MCF 10A (cell line): ENCODE measurements around the gene DGKH. TPM values are rescaled to one million over a fixed set of nuclear protein-coding genes. Genes with fewer than 3 reads are reported as not detected.

Experiments
- BruUV-seq: library from RNA; stranded (reverse); fragments of 400-500 nt; replicated peaks from 2 replicates; lab custom pipeline; 2021; lab: Mats Ljungman, UMichigan
- CTCF ChIA-PET: fragments of 300-600 bp; sonication (Branson Sonifier 250); formaldehyde crosslinking; extraction: SDS; loops from one replicate; lab custom pipeline; 2021; ENCODE audit warnings: antibody characterized with exemption, inconsistent platforms; lab: Yijun Ruan, JAX
- POLR2A ChIA-PET: fragments of 300-600, 350-650 bp; sonication (Branson Sonifier 250); formaldehyde crosslinking; extraction: SDS; loops from one replicate; lab custom pipeline; 2020; ENCODE audit warnings: antibody characterized with exemption, inconsistent platforms; lab: Yijun Ruan, JAX
- DNase-seq: peaks from one replicate; pipeline ENCODE4 v3.0.0-alpha.2; 2018; ENCODE audit not compliant: unreplicated experiment
- H3K27ac Mint-ChIP-seq: one replicate; pipeline ENCODE4 v1.8.0; 2022; ENCODE audit warnings: mild to moderate bottlenecking, low read depth, mixed read lengths; ENCODE audit not compliant: unreplicated experiment
- H3K27me3 Mint-ChIP-seq: one replicate; pipeline ENCODE4 v1.8.0; 2022; ENCODE audit warnings: mixed read lengths; ENCODE audit not compliant: insufficient read depth, unreplicated experiment
- H3K36me3 Mint-ChIP-seq: one replicate; pipeline ENCODE4 v1.8.0; 2022; ENCODE audit warnings: mild to moderate bottlenecking, moderate library complexity, mixed read lengths; ENCODE audit not compliant: insufficient read depth, unreplicated experiment
- H3K4me1 Mint-ChIP-seq: one replicate; pipeline ENCODE4 v1.8.0; 2022; ENCODE audit warnings: mixed read lengths; ENCODE audit not compliant: insufficient read depth, unreplicated experiment
- H3K4me3 Mint-ChIP-seq: one replicate; pipeline ENCODE4 v1.8.0; 2022; ENCODE audit warnings: mild to moderate bottlenecking, moderate library complexity, mixed read lengths; ENCODE audit not compliant: unreplicated experiment
- H3K9me3 Mint-ChIP-seq: one replicate; pipeline ENCODE4 v1.8.0; 2022; ENCODE audit warnings: mixed read lengths; ENCODE audit not compliant: unreplicated experiment
- CTCF ChIP-seq: fragments of 200-600 bp; IDR thresholded peaks from one replicate; pipeline ENCODE4 v1.8.0; 2022; ENCODE audit warnings: antibody characterized with exemption, mild to moderate bottlenecking; ENCODE audit not compliant: unreplicated experiment
- intact Hi-C: fragments of 100-400 bp; cut with micrococcal nuclease; formaldehyde crosslinking; loops from 2 replicates; pipeline ENCODE4 v1.14.1; 2022
- total RNA-seq: library from RNA; stranded (reverse); gene quantifications from 2 replicates; pipeline ENCODE4 v1.2.3, GENCODE V29; 2022

The DGKH gene
- total RNA-seq, 1 experiment from 2014 or later = 22.3 TPM

GRCh38 chr13:42040730-42041010 is 7.8 kb upstream of the DGKH start:
- no peak overlapping the region for H3K27ac Mint-ChIP-seq
- CTCF ChIA-PET = interaction anchor here (1.5 to 2.1 kb wide), 3 partner anchors 12 to 137 kb away, joined by 6 to 15 read pairs (median 9); partner anchors contain the start of gene VWA8
- POLR2A ChIA-PET = interaction anchor here (0.6 to 6.9 kb wide), 12 partner anchors 9 to 372 kb away, joined by 3 to 96 read pairs (median 8); partner anchors contain the start of gene VWA8
- DNase-seq = no peak
- peaks cover 12% of the 10 kb centered on the region for H3K9me3 Mint-ChIP-seq
- BruUV-seq = no TSS peak
- peaks cover 4% of the 10 kb centered on the region for H3K36me3 Mint-ChIP-seq
- no peak for TF ChIP-seq CTCF
- H3K4me3 Mint-ChIP-seq = peak overlapping the region; percentile 84
- H3K4me1 Mint-ChIP-seq = peaks cover 6% of the 10 kb centered on the region
- intact Hi-C loops = loop anchor here (1.0 to 10.0 kb wide), 5 partner anchors 14 to 372 kb away; partner anchors contain the start of gene VWA8
- no peaks in the 10 kb centered on the region for H3K27me3 Mint-ChIP-seq

GRCh38 chr13:42041011-42041683 is 7.3 kb upstream of the DGKH start:
- DNase-seq = peak; percentile 70
- H3K36me3 Mint-ChIP-seq = peaks cover 4% of the 10 kb centered on the region
- POLR2A ChIA-PET = interaction anchor here (0.6 to 6.9 kb wide), 22 partner anchors 9 to 1763 kb away, joined by 3 to 96 read pairs (median 4); partner anchors contain the start of gene VWA8
- BruUV-seq = no TSS peak
- peak overlapping the region; percentile 84 for H3K4me3 Mint-ChIP-seq
- CTCF ChIA-PET = interaction anchor here (0.7 to 2.1 kb wide), 14 partner anchors 12 to 372 kb away, joined by 3 to 15 read pairs (median 4); partner anchors contain the start of gene VWA8
- H3K27ac Mint-ChIP-seq = peak overlapping the region; percentile 76
- intact Hi-C loops = loop anchor here (1.0 to 10.0 kb wide), 5 partner anchors 14 to 373 kb away; partner anchors contain the start of gene VWA8
- peaks cover 6% of the 10 kb centered on the region for H3K4me1 Mint-ChIP-seq
- H3K9me3 Mint-ChIP-seq = peaks cover 8% of the 10 kb centered on the region
- H3K27me3 Mint-ChIP-seq = no peaks in the 10 kb centered on the region
- no peak for TF ChIP-seq CTCF

- H3K36me3 Mint-ChIP-seq = peaks cover 4% of the 10 kb centered on the region
- CTCF ChIA-PET = interaction anchor here (0.7 to 2.1 kb wide), 20 partner anchors 13 to 1984 kb away, joined by 3 to 15 read pairs (median 4); partner anchors contain the start of gene VWA8
- intact Hi-C loops = loop anchor here (1.0 to 10.0 kb wide), 5 partner anchors 15 to 373 kb away; partner anchors contain the start of gene VWA8
- H3K9me3 Mint-ChIP-seq = peaks cover 2% of the 10 kb centered on the region
- DNase-seq = peak; percentile 75
- POLR2A ChIA-PET = interaction anchor here (0.6 to 6.9 kb wide), 22 partner anchors 8 to 1762 kb away, joined by 3 to 96 read pairs (median 3); partner anchors contain the start of gene VWA8
- H3K4me3 Mint-ChIP-seq = peak overlapping the region; percentile 84
- H3K27ac Mint-ChIP-seq = peak overlapping the region; percentile 76
- peak; percentile 54 for TF ChIP-seq CTCF
- no peaks in the 10 kb centered on the region for H3K27me3 Mint-ChIP-seq
- H3K4me1 Mint-ChIP-seq = peaks cover 6% of the 10 kb centered on the region
- BruUV-seq = no TSS peak
These were observed 6.8 kb upstream of the DGKH start for GRCh38 chr13:42041684-42042035.

- Mint-ChIP-seq H3K36me3 (peaks cover 9% of the 10 kb centered on the region), H3K27me3 (no peaks in the 10 kb centered on the region), H3K27ac (no peak overlapping the region), H3K4me1 (peaks cover 6% of the 10 kb centered on the region), H3K4me3 (no peak overlapping the region), H3K9me3 (no peaks in the 10 kb centered on the region)
- BruUV-seq = no TSS peak
- POLR2A ChIA-PET = interaction anchor here (0.6 to 6.9 kb wide), 4 partner anchors 16 to 1148 kb away, joined by 3 to 96 read pairs (median 40); partner anchors contain the start of gene VWA8
- no peak for TF ChIP-seq CTCF
- intact Hi-C loops = loop anchor here (10.0 kb wide), 1 partner anchor 171 kb away; no protein-coding TSS in a partner anchor
- no peak for DNase-seq
- CTCF ChIA-PET = interaction anchor here (0.6 to 2.8 kb wide), 7 partner anchors 35 to 376 kb away, joined by 3 to 10 read pairs (median 3); no protein-coding TSS in a partner anchor
These were observed 4.8 kb upstream of the DGKH start for GRCh38 chr13:42043676-42044075.
